Camera-type eye (tissue), 1 donor: ENCODE measurements around the gene SLC41A3. TPM values are rescaled to one million over a fixed set of nuclear protein-coding genes. Genes with fewer than 3 reads are reported as not detected.

ENCODE experiments used
- total RNA-seq: library from RNA; depleted of rRNA; stranded (reverse); fragments of >200 nt; gene quantifications from one replicate; pipeline ENCODE4 v1.2.3, GENCODE V29; 2014

The SLC41A3 gene
- 69.8 TPM for total RNA-seq

DNA sequence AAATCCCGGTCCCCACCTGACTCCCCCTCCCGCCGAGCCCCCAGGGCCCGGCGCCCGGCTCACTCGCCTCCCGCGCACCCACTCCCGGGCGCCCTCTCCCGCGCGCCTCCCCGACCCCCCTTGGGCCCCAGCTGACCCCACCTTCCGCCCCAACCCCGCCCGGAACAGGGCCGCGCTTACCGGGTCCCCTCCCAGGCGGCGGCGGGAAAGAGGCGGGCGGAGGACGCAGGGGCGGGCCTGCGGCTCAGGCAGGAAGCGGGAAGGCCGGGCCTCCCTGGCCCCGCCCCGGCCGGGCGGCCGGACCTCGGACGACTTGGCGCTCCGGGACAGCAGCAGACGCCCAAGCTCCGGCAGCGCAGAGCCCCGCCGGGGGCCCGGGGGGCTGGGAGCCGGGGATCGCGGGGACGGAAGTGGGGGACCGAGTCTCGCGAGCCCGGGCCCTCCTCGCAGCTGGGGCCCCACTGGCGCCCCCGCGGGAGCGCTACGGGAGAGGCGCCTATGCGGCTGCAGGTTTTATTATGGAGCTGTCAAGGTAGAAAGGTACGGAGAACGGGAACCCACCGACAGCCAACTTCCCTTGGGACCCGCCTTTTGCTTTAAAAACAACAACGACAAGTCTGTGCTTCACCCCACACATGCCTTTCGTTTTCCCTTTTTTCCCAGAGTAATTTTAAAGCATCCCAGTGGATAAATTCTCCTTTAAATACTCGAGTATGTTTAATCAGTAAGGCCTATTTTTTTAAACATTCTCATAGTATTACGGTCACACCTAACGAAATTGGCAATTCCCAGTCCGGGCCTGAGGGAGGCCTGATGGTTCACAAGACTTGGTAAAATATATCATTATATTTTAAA is at the start of gene SLC41A3:
Gene SLC41A3 (minus strand): TSS at position 212 of the 855 bp plus-strand sequence. CDS start 15,905 bp downstream, outside the sequence.

DNA sequence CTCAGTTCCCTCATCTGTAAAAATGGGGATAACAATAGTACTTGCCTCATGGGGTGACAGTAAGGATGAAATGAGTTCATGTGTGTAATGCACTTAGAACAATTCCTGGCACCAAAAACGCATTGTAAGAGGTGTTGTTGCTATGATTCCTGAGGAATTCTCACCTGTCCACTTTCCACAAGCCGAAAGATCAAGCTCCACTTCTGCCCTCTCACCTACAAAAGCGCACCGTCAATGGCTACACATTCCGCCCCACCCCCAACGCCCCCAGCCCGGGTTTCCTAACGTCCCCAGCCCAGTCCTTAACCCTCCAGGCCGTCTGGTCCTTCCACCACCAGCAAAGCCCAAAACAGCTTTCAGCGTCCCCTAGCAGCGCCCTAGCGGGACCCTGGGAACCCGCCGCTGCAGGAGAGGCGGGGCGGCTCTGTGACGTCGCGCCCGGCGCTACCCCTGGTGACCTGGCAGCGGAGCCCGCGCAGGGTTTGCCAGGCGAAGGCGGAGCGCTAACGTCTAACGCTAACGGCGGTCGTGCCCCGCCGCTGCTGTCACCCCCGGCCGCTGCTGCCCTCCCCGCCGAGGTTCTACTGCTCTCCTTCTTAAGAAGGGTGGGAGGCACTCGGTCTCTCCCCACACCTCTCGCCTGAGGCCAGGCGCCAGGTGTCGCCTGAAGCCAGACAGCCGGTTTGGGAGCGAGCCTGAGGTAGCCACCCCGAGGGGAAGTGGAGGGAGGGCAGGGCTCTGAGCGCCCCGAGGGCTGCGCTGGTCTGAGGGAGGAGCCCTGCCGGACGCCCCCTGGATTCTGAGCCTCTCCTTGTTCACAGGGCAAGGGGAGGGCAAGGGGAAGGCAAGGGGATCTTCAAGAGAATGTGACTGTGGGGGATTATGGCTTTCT is 115.0 kb downstream of the SLC41A3 start, which contains the start of gene ROPN1B:
Gene ROPN1B (plus strand): TSS at position 478 of the 892 bp plus-strand sequence. CDS start 2,877 bp downstream, outside the sequence.

Other genes with a start within 250 kb of the SLC41A3 start
- gene ROPN1B, start 114.9 kb downstream of the SLC41A3 start, total RNA-seq = 0.66 TPM
- gene ALDH1L1, start 96.5 kb upstream of the SLC41A3 start, total RNA-seq = 2.5 TPM